OCI-M1 (cell line): ENCODE data around the gene CELF4.
A peak's percentile ranks its signal among the peaks of the same experiment; 100 is the strongest.

Experiments used
- DNase-seq: peaks from one replicate; lab custom pipeline; 2025; lab: John Stamatoyannopoulos, UW

CELF4 gene

DNA sequence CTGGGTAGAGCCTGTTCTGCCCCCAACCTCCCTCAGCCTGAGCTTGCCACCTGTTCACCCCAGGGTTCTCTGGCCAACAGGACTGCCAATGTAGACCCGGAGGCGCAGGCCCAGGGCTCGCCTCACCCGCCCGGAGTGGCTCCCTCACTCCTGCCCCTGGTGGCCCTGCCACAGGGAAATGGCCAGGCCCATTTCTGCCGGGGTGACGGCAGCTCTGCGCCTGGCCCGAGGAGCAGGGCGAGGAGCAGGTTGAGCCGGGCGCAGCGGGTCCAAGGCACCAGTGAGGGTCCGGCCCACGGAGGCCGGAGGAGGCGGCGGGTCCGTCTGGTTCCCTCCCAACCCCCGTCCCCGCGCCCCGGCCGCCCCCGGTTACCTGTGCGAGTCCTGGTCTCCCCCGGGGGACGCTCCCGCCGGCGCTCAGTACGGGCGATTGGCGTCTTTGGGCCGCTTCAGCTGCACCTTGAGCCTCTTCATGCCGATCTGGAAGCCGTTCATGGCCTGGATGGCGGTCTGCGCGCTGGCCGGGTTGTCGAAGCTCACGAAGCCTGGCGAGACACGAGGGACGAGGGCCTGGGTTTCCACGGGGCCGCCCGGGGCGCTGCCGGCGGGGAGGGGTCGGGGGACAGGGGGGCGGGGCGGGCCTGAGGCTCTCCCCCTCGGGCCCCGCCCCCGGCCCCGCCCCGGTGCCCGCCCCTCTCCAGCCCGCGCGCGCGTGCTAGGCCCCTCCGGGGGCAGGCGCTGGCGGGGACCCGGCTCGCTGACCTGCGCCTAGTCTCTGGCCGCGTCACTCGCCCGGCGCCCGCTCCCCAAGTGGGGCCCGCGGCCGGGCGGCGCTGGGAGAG is 312.0 kb downstream of the CELF4 start:
- DNase-seq, result no peak

DNA sequence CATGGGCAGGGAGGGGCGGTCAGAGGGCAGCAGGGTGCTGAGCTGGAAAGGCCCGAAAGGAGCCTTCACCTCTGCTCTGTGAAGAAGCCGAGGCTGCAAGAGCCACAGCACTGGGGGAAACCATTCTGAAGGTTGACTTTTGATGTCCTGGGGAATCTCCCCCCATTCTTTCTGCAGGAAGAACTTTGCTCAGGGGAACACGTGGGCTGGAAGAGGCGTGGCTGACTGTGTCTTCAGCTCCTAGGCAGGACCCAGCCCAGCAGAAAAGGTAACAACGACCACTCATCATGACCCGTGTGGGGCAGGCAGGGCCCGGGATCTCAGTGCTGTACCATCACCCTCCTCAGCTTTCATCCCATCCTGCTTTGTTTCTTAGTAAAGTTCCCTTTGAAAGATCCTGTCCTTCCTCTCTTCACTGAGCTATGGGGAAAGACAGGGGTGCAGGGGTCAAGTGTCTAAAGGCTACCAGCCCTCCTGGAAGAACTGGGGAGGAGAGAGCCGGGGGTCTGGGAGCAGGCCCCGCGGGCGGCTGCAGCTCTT is 312.7 kb downstream of the CELF4 start:
- DNase-seq, result no peak

DNA sequence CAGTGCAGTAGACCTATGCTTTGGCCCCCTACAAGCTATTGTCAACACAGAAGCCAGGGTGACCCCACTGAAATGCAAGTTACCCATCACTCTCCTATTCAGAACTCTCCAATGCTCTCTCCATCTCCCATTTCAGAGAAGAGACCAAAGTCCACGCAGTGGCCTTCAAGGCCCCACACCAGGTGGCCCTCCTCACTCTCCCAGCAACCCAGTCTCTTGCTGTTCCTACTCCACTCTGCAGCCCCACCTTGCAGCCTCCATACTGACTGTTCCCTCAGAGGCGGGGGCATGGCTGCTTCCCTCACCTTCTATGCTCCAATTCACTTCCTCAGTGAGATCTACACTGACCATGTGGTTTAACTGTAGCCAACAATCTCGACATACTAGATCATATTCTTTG is 313.3 kb downstream of the CELF4 start:
- no peak for DNase-seq

DNA sequence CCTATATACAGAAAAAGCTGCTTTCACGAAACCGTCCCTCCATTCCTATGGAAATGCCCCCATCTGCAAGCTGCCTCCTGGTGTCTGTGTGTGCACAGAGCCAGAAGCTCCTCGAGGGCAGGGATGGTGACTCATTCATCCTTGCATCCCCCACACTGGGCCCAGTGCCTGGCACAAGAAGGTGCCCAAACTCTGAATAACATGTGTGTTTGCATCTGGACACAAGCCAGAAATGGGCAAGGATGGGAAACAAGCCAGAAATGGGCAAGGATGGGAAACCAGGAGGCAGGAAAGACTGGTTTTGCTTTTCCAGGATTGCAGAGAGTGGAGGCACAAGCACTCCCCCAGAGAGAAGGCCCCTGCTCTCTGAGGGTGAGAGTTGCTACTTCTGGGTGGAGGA is 313.9 kb downstream of the CELF4 start:
- DNase-seq, result no peak

DNA sequence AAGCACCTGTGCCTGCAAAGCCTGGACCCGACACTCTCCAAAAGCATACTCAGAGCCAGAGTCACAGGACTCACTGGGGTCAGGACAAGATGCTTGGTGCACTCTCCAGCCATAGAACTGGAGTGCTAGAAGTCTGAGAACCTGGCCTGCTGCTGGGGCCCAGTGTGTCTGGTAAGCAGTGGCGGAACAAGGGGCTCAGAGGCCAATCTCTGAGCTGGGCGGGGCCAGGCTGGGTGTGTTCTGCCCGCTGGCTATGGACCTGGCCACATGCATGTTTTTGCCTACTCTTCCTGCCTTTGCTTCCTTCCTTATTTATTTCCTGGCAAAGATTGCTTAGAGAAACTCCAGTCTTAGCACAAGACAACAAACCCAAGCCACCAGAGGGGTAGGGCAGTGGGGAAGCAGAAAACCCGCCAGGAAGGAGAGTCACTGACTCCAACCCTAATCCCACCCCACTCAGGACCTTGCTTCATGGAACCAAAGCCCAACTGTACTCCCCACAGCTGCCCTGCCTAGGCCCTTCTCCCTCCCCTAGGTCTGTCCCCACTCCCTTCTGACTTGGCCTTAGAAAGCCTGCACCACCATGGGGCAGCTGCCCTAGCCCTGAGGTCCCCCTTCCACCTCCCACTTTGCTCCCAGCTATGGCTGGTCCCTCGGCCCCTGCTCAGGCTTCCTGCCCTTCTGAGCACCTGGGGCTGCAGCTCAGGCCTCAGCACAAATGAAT is 315.5 kb downstream of the CELF4 start:
- DNase-seq, result no peak

DNA sequence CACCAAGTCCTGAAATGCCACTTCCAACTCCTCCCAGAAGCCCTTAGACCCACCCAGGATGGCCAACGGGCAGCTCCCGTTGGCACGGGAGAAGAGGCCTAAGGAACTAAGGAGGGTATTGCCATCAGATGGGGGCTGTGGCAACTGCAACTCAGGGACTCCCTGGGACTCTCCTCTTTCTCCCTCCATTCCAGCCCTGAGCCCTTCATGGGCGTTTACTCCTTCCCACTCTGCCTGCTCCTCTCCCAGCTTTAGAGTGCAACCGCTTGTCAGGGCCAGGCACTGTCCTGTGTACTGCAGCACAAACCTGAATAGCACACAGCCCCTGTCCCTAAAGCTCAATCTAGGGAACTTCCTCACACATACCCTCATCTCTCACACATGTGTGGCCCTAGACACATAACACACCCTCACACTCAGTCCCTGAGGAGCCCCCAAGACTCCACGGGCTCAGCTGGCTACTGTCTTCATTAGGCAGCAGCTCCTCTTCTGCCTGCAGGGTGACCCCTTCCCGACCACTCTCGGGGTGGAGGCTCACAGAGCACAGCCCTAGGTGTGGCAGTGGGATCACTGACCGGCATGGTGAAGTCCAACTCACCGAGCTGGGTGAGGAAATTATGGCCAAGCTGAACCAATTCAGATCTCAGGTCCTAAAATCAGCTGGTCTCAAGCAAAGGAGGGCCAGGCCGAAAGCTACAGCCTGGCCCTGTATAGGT is 316.3 kb downstream of the CELF4 start:
- no peak for DNase-seq

DNA sequence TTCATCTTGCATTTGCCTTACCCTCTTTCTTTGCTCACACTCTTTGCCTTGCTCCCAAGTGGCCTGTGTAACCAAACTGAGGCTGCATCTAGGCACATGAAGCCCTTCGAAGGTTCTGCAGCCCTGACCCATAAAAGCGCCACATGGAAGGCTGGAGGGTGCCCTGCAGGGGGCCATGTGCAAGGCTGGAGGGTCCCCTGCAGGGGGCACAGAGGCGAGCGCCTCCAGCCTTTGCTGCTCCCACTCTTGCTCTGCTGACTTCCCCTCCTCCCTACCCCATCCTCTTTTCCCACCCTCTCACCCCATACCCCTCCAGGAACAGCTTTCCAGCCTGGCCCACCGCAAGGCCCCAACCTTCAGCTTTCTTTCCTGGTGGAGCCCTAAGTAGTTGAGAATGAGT is 317.3 kb downstream of the CELF4 start:
- DNase-seq, result no peak

DNA sequence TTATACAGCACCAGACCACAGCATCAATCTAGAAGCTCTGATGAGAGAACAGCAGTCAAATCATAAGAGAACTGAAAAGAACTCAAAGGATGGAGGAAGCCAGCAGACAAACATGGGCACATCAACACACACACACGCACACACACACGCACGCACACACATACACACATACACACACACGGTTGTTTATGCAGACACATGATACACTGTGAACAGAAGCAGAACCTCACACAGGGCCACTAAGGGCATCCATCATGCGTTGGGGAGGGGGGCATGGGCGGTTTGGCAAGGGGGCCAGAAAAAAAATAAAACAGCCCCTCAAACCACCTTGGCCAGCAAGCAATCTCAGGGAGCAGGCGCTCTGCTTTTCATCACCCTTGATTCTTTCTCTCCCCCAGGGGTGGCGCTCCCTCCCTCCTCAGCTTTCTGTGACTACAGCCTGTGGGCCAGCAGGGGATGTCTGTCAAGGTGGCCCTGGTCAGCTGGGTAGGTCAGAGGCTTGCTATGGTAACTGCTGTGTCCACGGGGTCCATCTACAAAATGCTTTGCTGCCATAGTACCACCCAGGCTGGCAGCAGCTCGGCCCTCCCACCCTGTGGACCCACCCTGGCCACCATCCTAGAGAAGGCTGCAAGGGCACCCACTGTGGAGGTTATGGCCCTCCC is 318.0 kb downstream of the CELF4 start:
- no peak for DNase-seq

DNA sequence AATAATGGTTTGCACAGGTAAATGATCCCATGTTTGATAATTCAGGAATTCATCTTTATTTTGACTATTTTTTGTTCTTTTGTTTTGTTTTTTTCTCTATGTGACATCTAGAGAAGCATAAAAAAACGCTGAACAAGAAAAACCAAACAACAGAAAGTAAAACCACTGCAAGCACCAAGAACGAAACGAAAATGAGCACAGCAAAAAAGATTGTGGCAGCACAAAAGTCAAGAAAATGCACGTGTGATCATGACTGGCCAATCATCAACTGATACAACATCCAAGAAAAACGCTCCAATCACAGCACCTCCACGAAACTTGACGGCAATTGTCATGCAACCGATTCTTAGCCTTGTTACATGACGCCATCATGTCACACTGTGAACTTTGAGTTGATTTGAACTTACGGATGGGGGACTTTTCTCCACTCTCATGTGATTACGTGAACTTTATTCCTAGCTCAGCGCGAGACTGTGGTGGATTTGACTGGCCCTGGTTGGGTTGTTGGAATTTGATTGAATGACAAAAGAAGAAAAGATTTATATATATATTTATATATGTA is 318.7 kb downstream of the CELF4 start:
- DNase-seq, result no peak

DNA sequence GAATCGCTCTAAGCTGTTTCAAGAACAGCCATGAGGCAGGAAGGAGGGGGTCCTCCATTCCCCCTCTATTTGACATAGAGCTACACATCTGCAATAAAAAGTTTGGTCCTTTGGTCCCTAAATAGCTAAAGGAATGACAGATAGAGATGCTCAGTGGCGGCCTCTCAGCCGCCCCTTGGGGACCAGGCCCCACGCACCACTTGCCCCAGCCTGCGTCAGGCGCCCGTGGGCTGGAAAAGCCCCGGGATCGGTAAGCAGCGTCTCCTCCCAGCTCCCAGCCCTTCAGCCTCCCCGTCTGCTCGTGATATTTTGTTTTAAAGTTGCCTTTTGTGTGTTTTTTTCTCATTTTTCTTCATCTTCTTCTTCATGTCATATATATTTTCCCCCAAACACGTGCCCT is 321.0 kb downstream of the CELF4 start:
- no peak for DNase-seq

DNA sequence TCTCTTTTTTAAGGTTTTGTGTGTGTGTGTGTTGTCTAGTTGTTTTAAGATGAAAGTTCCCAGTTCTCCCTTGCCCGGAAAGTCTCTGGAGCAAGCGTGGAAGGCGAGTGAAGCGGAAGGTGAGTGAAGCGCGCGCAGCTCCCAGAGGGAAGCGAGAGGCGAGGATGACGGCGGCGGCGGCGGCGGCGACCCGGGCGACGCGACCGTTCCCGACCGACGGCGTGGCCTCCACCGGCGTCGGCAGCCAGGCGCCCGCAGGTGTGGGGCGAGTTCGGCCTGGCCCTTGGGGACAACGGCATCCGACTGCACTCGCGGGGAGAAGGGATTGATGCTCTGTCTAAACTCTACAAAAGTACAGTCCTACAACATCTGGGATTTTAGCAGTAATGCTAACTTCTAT is 321.9 kb downstream of the CELF4 start:
- DNase-seq, result no peak

DNA sequence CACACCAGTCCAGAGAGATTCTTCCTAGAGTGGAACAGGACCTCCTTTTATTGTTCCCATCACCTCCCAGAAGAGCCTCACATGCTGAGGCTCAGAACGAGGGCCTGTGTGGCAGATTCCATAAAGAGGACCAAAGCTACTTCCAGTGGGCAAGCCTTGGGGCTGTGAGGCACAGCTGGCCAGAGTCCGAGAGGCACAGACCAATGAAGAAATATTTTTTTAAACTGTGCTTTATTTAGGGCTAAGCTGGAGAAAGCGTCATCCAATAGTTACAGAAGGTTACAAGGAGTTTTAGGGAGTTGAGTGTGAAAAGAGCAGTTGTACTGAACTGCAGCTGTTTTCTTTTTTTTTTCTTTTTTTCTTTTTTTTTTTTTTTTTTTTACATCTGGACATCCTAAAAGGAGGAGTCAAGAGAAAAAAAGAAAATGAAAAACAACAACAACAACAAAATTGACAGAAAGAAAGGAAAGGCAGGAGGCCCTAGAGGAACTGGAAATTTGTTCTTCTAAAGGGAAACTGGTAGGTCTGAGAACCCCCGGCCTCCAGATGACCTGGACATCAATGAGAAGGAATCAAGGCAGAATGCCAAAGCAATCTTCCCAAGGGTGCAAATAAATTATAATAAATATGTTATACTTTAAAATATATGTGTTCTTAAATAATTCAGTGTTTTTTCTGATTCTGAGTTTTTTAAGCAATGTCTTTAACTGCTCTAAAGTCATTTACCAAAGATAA is 322.6 kb downstream of the CELF4 start:
- DNase-seq, result no peak

DNA sequence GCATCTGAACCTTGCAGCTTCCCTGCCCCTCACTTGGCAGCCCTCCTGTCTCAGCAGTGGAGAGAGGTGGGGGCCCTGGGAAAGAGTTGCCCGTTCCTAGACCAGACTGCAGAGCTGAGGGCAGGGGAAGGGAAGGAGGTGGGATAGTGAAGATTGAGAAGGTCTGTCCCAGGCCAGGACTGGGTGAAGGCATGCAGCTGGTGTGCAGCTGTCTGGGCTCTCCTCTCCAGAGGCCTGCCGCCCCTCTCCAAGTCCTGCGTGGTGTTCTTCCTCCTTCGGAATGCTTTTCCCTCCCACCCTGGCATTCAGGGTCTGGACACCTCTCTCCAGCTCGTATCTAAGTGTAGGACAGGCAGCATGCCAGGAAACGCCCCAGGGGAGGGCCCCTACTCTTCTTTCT is 323.5 kb downstream of the CELF4 start:
- DNase-seq, result no peak

DNA sequence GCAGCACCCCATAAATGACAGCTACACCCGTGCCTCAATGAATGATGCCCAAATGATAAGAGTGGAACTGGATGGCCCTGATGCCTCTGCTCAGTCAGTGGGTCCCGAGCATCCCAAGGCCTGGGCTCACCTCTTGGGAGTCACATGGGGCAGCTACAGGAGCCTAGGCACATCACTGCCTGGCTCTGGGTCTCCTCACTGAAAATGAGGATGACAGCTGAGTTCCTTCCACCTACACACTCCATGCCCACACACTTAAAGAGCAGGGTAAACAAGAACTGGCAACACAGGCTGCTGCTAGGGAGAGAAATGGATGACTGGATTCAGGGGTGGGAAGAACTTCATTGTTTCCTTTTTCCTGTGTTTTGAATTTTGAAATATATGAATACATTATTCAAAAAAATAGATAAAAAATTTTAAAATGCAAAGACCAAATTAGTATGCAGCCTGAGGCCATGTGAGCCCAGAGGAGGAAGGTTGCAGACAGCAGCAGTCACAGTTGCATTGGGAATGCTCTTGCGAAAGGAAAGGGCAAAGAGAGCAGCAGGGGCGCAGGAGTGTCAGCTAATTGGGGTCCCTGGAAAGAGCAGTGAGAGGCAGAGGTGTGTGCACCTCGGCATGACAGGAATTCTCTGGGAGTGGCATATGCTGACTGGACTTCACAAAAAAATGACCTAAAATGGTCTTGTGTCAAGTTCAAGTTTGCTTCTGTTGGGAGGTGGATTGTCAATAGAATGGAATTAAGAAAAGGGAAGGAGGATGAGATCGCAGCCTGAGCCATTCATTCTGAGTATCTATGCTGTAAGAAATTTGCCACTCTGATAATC is 327.1 kb downstream of the CELF4 start:
- DNase-seq, result no peak

DNA sequence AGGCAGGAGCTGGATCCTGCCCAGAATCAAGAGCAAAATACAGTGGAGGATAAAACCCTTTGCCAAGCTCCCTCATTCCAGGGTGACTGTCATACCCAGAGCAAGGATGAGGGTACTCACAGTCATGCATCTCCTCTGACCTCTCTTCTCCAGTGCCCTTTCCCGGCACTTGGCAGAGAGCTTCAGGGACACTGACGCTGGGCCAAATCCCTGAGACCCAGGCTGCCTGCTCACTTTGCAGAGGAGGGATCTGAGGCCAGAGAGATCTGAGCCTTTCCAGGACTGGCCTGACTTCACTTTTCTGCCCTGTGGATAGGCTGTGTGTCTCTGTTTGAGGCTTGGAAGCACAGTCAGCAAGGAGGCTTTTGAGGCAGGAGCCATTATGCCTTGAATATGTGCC is 330.0 kb downstream of the CELF4 start:
- DNase-seq, result no peak

DNA sequence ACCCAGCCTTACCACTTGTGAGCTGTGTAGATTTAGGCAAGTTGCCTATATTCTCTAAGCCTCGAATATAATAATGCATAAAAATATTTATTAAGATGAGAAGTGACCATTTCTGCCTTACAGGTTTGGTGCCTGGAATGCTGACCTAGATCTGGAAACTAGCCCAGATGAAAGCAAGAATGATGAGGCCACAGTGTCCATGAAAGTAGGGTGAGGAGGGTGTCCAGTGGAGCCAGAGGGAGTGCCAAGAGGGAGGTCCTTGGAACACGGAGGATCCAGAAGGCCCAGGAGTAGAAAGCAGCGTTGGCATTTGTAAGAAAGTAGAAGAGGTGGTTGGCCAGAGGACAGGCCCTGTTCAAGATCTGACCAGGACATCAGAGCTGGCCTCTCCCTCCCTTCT is 334.3 kb downstream of the CELF4 start:
- no peak for DNase-seq

DNA sequence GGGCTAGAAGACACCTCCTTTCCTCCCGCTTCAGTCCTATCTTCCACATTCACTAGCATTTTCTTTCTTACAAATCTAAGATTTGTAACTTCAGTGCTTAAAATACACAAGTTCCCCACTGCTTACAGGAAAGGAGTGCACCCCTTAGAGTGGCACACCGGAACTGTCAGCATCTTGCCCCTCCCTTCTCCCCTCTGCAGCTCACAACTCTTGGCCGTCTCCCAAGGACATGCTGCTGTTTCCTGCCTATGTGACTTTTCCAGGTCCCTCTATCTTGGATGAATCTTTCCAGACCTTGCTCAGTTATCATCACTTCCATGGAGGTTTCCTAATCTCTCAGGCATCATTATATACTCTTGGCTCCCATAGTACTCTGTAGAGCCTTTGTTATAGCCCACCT is 334.8 kb downstream of the CELF4 start:
- DNase-seq, result no peak

DNA sequence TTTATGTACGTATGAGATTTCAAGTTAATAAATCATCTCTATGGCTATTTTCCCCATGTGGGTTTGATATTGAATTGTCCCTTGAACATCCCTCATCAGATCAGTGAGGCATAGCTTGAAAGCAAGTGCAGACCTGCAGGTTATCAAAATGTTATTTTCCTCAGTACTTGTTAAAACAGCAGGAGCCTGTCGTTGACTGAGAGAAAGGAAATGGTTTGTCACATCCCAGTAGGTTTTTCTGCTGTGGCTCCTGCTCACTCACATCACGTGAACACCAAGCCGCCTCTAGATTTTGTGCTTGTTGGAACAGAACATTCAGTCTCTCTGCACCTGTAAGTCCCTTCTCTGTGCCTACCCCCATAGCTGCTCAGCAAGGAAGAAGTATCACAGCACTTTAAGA is 340.3 kb downstream of the CELF4 start:
- no peak for DNase-seq

DNA sequence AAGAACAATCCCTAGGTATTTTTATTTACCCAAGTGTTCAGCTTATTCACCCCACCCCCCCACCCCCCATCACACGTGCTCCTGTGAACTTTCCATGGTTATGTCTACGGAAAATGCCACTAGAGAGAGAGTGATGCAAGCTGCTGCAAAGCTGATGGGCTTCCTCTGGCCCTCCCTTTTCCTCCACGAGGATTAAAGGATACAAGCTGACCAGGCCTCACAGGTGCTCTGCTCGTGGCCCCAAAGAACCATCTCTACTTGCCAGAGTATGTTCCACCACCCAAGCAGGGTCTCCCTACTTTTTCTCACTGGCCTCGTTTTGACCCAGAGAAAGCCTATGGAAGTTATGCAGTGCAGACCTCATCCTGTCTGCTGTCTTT is 342.6 kb downstream of the CELF4 start:
- DNase-seq, result peak; percentile 6

DNA sequence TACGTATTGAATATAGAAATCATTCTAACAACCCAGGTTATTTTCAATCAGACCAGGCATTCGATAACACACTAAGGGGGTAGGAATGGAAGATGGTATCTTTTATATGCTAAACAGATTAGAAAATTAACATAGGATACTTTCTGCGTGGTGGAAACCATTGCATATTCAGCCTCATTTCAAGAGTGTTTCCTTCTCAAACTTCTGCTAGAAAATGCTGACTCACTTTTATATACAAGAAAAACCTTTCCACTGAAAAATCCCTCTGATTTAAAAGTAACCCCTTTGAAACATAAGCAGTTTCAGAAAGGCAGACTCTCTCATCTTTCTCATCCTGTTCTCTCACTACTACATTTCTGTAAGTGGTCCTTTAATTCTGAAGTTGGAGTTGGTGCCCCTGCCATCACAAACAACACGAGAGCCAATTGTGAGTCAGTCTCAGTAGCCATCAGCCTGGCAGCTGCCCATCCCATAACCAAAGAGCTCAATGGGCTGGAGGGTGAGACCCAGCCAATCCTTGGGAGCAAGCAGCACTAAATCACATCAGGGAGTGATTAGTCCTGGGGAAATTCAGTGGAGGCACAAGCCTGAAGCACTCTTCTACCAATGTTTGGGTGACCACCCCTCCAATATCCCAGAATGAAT is 343.1 kb downstream of the CELF4 start:
- DNase-seq, result no peak
